ENCODE results near the gene FBXW12. TPM values are rescaled to one million over a fixed set of nuclear protein-coding genes. Genes with fewer than 3 reads are reported as not detected.

The FBXW12 gene
- total RNA-seq, 1 experiment from 2014 or later: not detected

GRCh38 chr3:48408823-48409281, 36.8 kb downstream of the FBXW12 start:
- Histone ChIP-seq H3K9me3 (ENCODE audit: low read length) (no peaks in the 10 kb centered on the region), H3K27me3 (ENCODE audit: low read length) (no peaks in the 10 kb centered on the region), H3K4me3 (ENCODE audit: low read length) (no peak overlapping the region), H3K79me2 (ENCODE audit: low read length) (no peaks in the 10 kb centered on the region), H3F3A (ENCODE audit: low read length, unreplicated experiment) (no peaks in the 10 kb centered on the region), H2AFZ (ENCODE audit: low read length) (no peak overlapping the region), H3K9ac (ENCODE audit: low read length) (no peak overlapping the region), H3K9me2 (replicated peaks; ENCODE audit: low read length) (no peaks in the 10 kb centered on the region), H3K27ac (ENCODE audit: low read length) (no peak overlapping the region), H4K20me1 (ENCODE audit: low read length) (no peaks in the 10 kb centered on the region), H3K36me3 (ENCODE audit: low read depth, low read length) (no peaks in the 10 kb centered on the region), H3K4me2 (ENCODE audit: low read length) (no peak overlapping the region), H3K4me1 (ENCODE audit: insufficient read depth, low read length) (no peaks in the 10 kb centered on the region)
- intact Hi-C loops (cut with micrococcal nuclease): no loop called here
- no peak for ATAC-seq
- POLR2A ChIA-PET (ENCODE audit: unreplicated experiment): no interaction called here
- CTCF ChIA-PET: interaction anchor here (0.5 to 0.9 kb wide), 3 partner anchors 27 to 101 kb away, joined by 4 to 6 read pairs (median 5); no protein-coding TSS in a partner anchor
- no peak for DNase-seq
- TF ChIP-seq, protein P1, sequence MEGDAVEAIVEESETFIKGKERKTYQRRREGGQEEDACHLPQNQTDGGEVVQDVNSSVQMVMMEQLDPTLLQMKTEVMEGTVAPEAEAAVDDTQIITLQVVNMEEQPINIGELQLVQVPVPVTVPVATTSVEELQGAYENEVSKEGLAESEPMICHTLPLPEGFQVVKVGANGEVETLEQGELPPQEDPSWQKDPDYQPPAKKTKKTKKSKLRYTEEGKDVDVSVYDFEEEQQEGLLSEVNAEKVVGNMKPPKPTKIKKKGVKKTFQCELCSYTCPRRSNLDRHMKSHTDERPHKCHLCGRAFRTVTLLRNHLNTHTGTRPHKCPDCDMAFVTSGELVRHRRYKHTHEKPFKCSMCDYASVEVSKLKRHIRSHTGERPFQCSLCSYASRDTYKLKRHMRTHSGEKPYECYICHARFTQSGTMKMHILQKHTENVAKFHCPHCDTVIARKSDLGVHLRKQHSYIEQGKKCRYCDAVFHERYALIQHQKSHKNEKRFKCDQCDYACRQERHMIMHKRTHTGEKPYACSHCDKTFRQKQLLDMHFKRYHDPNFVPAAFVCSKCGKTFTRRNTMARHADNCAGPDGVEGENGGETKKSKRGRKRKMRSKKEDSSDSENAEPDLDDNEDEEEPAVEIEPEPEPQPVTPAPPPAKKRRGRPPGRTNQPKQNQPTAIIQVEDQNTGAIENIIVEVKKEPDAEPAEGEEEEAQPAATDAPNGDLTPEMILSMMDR (conservative IDR thresholded peaks at IDR 0.05; ENCODE audit: low read depth, low read length): peak; percentile 20; the same call in 1 of the 2 replicates
- TF ChIP-seq EZH2 (IDR thresholded peaks at IDR 0.05; ENCODE audit: low read length, unreplicated experiment): no peak
- no TSS peak for BruUV-seq (replicated peaks)

- POLR2A ChIA-PET (ENCODE audit: unreplicated experiment): no interaction called here
- DNase-seq (no peak), ATAC-seq (no peak)
- Histone ChIP-seq H3K4me3 (ENCODE audit: low read length) (no peak overlapping the region), H3K9ac (ENCODE audit: low read length) (no peak overlapping the region), H3K4me2 (ENCODE audit: low read length) (no peak overlapping the region), H4K20me1 (ENCODE audit: low read length) (no peaks in the 10 kb centered on the region), H3K9me2 (replicated peaks; ENCODE audit: low read length) (no peaks in the 10 kb centered on the region), H3F3A (ENCODE audit: low read length, unreplicated experiment) (no peaks in the 10 kb centered on the region), H2AFZ (ENCODE audit: low read length) (no peak overlapping the region), H3K9me3 (ENCODE audit: low read length) (no peaks in the 10 kb centered on the region), H3K27me3 (ENCODE audit: low read length) (no peaks in the 10 kb centered on the region), H3K79me2 (ENCODE audit: low read length) (no peaks in the 10 kb centered on the region), H3K27ac (ENCODE audit: low read length) (no peak overlapping the region), H3K36me3 (ENCODE audit: low read depth, low read length) (no peaks in the 10 kb centered on the region), H3K4me1 (ENCODE audit: insufficient read depth, low read length) (no peaks in the 10 kb centered on the region)
- CTCF ChIA-PET: interaction anchor here (0.5 to 0.6 kb wide), 2 partner anchors 88 to 100 kb away, joined by 4 to 6 read pairs; no protein-coding TSS in a partner anchor
- no TSS peak for BruUV-seq (replicated peaks)
- intact Hi-C loops (cut with micrococcal nuclease): no loop called here
- TF ChIP-seq EZH2 (IDR thresholded peaks at IDR 0.05; ENCODE audit: low read length, unreplicated experiment) (no peak), EZH2phosphoT487 (IDR thresholded peaks at IDR 0.05; ENCODE audit: borderline replicate concordance, low read length) (no peak)
- TF ChIP-seq, protein P1 (conservative IDR thresholded peaks at IDR 0.05; ENCODE audit: low read depth, low read length): no peak
Measured at GRCh38 chr3:48409291-48410201, 37.5 kb downstream of the FBXW12 start.
